ENCODE results near the gene CDS2.

The CDS2 gene

DNA sequence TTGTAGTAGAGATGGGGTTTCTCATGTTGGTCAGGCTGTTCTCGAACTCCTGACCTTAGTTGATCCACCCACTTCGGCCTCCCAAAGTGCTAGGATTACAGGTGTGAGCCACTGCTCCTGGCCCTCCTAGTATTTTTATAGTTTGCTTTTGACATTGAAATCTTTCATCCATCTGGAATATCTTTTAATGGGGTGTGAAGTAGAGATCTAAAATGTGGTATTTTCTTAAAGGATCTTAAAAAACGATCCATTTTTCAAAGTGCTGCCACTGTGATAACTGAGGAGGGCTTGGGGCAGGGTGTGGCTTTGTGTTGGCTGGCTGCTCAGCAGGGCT, 23.1 kb downstream of the CDS2 start:
- H3K4me3 ChIP-seq (replicated peaks; ENCODE audit: low read depth, low read length) = no peak overlapping the region
- TF ChIP-seq, protein P1, sequence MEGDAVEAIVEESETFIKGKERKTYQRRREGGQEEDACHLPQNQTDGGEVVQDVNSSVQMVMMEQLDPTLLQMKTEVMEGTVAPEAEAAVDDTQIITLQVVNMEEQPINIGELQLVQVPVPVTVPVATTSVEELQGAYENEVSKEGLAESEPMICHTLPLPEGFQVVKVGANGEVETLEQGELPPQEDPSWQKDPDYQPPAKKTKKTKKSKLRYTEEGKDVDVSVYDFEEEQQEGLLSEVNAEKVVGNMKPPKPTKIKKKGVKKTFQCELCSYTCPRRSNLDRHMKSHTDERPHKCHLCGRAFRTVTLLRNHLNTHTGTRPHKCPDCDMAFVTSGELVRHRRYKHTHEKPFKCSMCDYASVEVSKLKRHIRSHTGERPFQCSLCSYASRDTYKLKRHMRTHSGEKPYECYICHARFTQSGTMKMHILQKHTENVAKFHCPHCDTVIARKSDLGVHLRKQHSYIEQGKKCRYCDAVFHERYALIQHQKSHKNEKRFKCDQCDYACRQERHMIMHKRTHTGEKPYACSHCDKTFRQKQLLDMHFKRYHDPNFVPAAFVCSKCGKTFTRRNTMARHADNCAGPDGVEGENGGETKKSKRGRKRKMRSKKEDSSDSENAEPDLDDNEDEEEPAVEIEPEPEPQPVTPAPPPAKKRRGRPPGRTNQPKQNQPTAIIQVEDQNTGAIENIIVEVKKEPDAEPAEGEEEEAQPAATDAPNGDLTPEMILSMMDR (IDR thresholded peaks at IDR 0.05; ENCODE audit: low read depth, low read length, missing control alignments) = no peak
- no peak for DNase-seq (ENCODE audit: extremely low read depth, low read depth)

DNA sequence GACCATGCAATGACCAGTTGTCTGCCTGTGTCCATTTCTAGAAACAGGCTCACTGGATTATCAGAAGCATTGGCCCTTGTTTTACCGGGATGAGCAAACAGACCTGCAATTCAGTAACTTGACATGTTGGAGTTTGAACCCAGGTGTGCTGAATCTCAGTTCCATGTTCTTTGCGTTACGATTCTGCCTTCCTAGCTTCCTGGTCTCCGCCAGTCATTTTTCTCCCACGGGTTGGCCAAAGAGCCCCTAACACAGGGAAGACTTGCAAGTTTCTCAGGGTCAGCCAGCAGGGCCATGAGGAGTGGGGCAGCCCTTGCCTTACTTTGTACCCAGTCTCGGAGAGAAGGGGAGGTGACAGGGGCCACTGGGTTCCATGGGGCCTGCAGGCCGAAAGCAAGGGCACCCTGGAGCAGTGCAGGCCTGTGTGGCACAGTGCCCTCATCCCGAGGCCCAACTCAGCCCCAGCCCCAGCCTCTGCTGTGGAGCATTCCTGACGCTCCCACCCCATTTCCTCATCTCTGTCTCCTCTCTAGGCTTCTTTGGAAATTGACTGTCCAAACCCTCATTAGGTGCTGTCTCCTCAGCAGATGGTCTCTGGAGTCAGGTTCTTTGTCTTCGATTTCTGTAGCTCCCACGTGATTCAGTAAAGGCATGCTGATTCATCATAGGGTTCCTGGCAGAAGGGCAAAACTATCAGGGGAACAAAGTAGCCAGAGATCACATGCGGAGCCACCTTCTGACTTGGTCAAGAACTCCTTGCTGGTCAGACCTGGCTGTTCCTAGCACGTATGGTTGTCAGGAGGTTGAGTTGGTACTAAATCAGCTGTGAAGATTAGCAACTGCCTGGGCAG, 23.6 kb downstream of the CDS2 start:
- TF ChIP-seq, protein P1 (IDR thresholded peaks at IDR 0.05; ENCODE audit: low read depth, low read length, missing control alignments) = no peak
- no peak overlapping the region for H3K4me3 ChIP-seq (replicated peaks; ENCODE audit: low read depth, low read length)
- no peak for DNase-seq (ENCODE audit: extremely low read depth, low read depth)

GRCh38 chr20:5153152-5153467, 26.3 kb downstream of the CDS2 start:
- no peak for DNase-seq (ENCODE audit: extremely low read depth, low read depth)
- TF ChIP-seq, protein P1 (IDR thresholded peaks at IDR 0.05; ENCODE audit: low read depth, low read length, missing control alignments) = no peak
- H3K4me3 ChIP-seq (replicated peaks; ENCODE audit: low read depth, low read length) = no peak overlapping the region

DNA sequence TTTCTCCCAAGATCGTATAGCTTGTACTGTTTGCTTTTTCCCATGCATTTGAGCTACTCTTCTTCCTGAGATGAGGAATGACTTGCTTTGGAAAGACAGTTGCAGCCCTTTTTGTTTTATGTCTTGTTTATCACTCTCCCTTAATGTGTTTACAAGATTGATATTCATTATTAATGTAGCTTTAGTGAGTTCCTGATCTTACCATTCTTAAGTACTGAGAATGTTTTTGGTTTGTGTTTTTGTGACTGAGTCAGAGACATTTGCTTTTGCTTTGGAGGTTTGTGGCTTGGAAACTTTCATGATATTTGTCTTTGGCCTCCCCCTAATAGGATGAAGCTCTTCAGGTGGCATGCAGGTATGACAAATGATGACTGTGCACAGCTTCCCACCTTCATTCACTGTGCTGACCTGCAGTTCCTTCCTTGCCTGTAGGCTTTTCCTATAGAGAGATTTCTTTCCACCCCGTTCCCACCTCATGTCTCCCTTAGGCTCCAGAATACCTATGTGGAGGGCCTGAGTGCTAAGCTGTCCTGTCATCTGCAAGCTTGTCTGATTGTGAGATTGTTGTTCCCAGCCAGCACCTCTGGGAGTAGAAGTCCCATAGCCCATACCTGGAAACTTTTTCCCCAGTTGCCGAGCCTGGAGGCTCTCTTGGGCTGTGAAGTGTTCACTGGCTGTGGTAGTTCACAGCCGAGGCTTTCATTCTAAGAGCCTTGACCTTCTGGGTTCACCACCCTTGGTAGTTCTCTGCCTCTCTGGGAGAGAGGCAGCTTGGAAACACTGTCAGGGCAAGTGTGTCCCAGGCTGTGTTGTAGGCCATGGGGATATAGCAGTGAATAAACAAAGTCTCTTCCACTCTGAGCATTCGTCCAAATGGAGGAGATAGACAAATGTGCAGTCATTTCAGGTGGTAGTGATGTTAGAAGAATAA, 27.1 kb downstream of the CDS2 start:
- TF ChIP-seq, protein P1 (IDR thresholded peaks at IDR 0.05; ENCODE audit: low read depth, low read length, missing control alignments) = no peak
- no peak overlapping the region for H3K4me3 ChIP-seq (replicated peaks; ENCODE audit: low read depth, low read length)
- no peak for DNase-seq (ENCODE audit: extremely low read depth, low read depth)

DNA sequence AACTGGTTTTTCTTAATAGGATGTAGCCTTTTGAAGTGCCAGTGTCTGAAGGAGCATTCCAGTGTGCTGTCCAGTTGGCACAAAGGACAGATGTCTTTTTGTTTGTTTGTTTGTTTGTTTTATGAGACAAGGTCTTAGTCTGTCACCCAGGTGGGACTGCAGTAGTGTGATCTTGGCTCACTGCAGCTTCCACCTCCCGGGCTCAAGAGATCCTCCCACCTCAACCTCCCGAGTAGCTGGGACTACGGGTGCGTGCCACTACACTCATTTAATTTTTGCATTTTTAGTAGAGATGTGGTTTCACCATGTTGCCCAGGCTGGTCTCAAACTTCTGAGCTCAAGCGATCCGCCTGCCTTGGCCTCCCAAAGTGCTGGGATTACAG, 27.7 kb downstream of the CDS2 start:
- no peak overlapping the region for H3K4me3 ChIP-seq (replicated peaks; ENCODE audit: low read depth, low read length)
- TF ChIP-seq, protein P1 (IDR thresholded peaks at IDR 0.05; ENCODE audit: low read depth, low read length, missing control alignments) = no peak
- no peak for DNase-seq (ENCODE audit: extremely low read depth, low read depth)

GRCh38 chr20:5155404-5155803, 28.6 kb downstream of the CDS2 start:
- no peak for DNase-seq (ENCODE audit: extremely low read depth, low read depth)

More at GRCh38 chr20:5155404-5155803, 28.6 kb downstream of the CDS2 start:
- TF ChIP-seq, protein P1 (IDR thresholded peaks at IDR 0.05; ENCODE audit: low read depth, low read length, missing control alignments) = no peak
- no peak overlapping the region for H3K4me3 ChIP-seq (replicated peaks; ENCODE audit: low read depth, low read length)
